ENCODE results near the gene NCS1.

- TF ChIP-seq CTCF (IDR thresholded peaks at IDR 0.05), result no peak
- no peak for TF ChIP-seq POLR2A (IDR thresholded peaks at IDR 0.05)
Observed at GRCh38 chr9:130191749-130192120, 19.5 kb downstream of the NCS1 start.

All from prostate gland (tissue), 2 donors.